HG02870 (cell line): ENCODE measurements around the gene SUGP2.

Experiments used
- ATAC-seq: cut with Tn5 transposase; IDR thresholded peaks from one replicate; pipeline ENCODE4 v1.9.1; 2021; ENCODE audit warnings: mild to moderate bottlenecking, moderate library complexity; ENCODE audit not compliant: unreplicated experiment

Gene SUGP2

GRCh38 chr19:19033426-19034203 is at the start of gene SUGP2, which contains the start of gene ARMC6:
TSS of gene SUGP2 (minus strand) at chr19:19033517. CDS start at chr19:19031071, 2,446 bp downstream.
TSS of gene ARMC6 (plus strand) at chr19:19033603. CDS start at chr19:19034210, 607 bp downstream.
- peak; percentile 64 for ATAC-seq

- ATAC-seq, result no peak
Measured at GRCh38 chr19:19081642-19082151, 48.4 kb upstream of the SUGP2 start.

- no peak for ATAC-seq
Measured at GRCh38 chr19:19079571-19079970, 46.3 kb upstream of the SUGP2 start.

- no peak for ATAC-seq
Measured at GRCh38 chr19:19078801-19079200, 45.5 kb upstream of the SUGP2 start.

GRCh38 chr19:19077103-19077502 is 43.8 kb upstream of the SUGP2 start:
- ATAC-seq, result no peak

- no peak for ATAC-seq
Measured at GRCh38 chr19:19076476-19076875, 43.2 kb upstream of the SUGP2 start.

- ATAC-seq, result no peak
Measured at GRCh38 chr19:19075126-19075525, 41.8 kb upstream of the SUGP2 start.

- ATAC-seq, result no peak
Measured at GRCh38 chr19:19074196-19074882, 41.0 kb upstream of the SUGP2 start.

- no peak for ATAC-seq
Measured at GRCh38 chr19:19071897-19072296, 38.6 kb upstream of the SUGP2 start.

GRCh38 chr19:19068659-19069654 is 35.6 kb upstream of the SUGP2 start:
- no peak for ATAC-seq

- no peak for ATAC-seq
Measured at GRCh38 chr19:19067276-19068072, 34.2 kb upstream of the SUGP2 start.

GRCh38 chr19:19064811-19065745 is 31.8 kb upstream of the SUGP2 start:
- no peak for ATAC-seq

- ATAC-seq, result peak; percentile 8
Measured at GRCh38 chr19:19064098-19064722, 30.9 kb upstream of the SUGP2 start.

- peak; percentile 91 for ATAC-seq
Measured at GRCh38 chr19:19063183-19064097, 30.1 kb upstream of the SUGP2 start, which contains the start of gene SLC25A42. TSS of gene SLC25A42 (plus strand) at chr19:19063994. CDS start at chr19:19096125, 32,131 bp downstream.

- ATAC-seq, result no peak
Measured at GRCh38 chr19:19062454-19063182, 29.3 kb upstream of the SUGP2 start.

GRCh38 chr19:19061506-19061905 is 28.2 kb upstream of the SUGP2 start:
- no peak for ATAC-seq
